Neural crest cell (in vitro differentiated cells): ENCODE results near the gene UBE2V1. TPM values are rescaled to one million over a fixed set of nuclear protein-coding genes. Genes with fewer than 3 reads are reported as not detected.

Experiments
- DNase-seq: peaks from one replicate; pipeline ENCODE4 v3.0.0; 2021; ENCODE audit warnings: low read depth, mixed read lengths, low spot score
- H3K27ac Mint-ChIP-seq: one replicate; pipeline ENCODE4 v1.8.0; 2021; ENCODE audit warnings: mild to moderate bottlenecking, mixed read lengths; ENCODE audit not compliant: unreplicated experiment
- H3K27me3 Mint-ChIP-seq: 2 replicates; pipeline ENCODE4 v1.8.0; 2021; ENCODE audit warnings: low read depth, mild to moderate bottlenecking, mixed read lengths
- H3K36me3 Mint-ChIP-seq: 2 replicates; pipeline ENCODE4 v1.8.0; 2021; ENCODE audit warnings: low read depth, mild to moderate bottlenecking, mixed read lengths
- H3K4me1 Mint-ChIP-seq: 2 replicates; pipeline ENCODE4 v1.8.0; 2021; ENCODE audit warnings: mixed read lengths
- H3K4me3 Mint-ChIP-seq: one replicate; pipeline ENCODE4 v1.8.0; 2021; ENCODE audit warnings: mild to moderate bottlenecking, mixed read lengths
- H3K9me3 Mint-ChIP-seq: 2 replicates; pipeline ENCODE4 v1.8.0; 2021; ENCODE audit warnings: mixed read lengths
- CTCF ChIP-seq: fragments of 200-600 bp; sonication (generic); conservative IDR thresholded peaks from 2 replicates; pipeline ENCODE4 v1.5.0; 2021; ENCODE audit warnings: antibody characterized with exemption, mild to moderate bottlenecking
- total RNA-seq: library from RNA; stranded (reverse); gene quantifications from 2 replicates; pipeline ENCODE4 v1.2.1, GENCODE V29; 2021

The UBE2V1 gene
- total RNA-seq, 1 donor from 2014 or later: 147 TPM

GRCh38 chr20:50049442-50050026 lies 63.4 kb downstream of the UBE2V1 start:
- no peaks in the 10 kb centered on the region for H3K9me3 Mint-ChIP-seq
- no peaks in the 10 kb centered on the region for H3K36me3 Mint-ChIP-seq
- H3K4me3 Mint-ChIP-seq: no peak overlapping the region
- H3K27me3 Mint-ChIP-seq: no peaks in the 10 kb centered on the region
- no peak for DNase-seq
- no peak for TF ChIP-seq CTCF
- peaks cover 31% of the 10 kb centered on the region for H3K4me1 Mint-ChIP-seq
- no peak overlapping the region for H3K27ac Mint-ChIP-seq

GRCh38 chr20:50048420-50049166 lies 64.4 kb downstream of the UBE2V1 start:
- Mint-ChIP-seq H3K27me3 (no peaks in the 10 kb centered on the region), H3K9me3 (no peaks in the 10 kb centered on the region), H3K4me1 (peaks cover 25% of the 10 kb centered on the region), H3K4me3 (no peak overlapping the region), H3K27ac (peak overlapping the region; percentile 14), H3K36me3 (no peaks in the 10 kb centered on the region)
- no peak for TF ChIP-seq CTCF
- no peak for DNase-seq

- H3K27ac Mint-ChIP-seq: peak overlapping the region; percentile 71
- H3K9me3 Mint-ChIP-seq: no peaks in the 10 kb centered on the region
- no peak overlapping the region for H3K4me3 Mint-ChIP-seq
- no peaks in the 10 kb centered on the region for H3K36me3 Mint-ChIP-seq
- H3K4me1 Mint-ChIP-seq: peaks cover 35% of the 10 kb centered on the region
- TF ChIP-seq CTCF: no peak
- no peaks in the 10 kb centered on the region for H3K27me3 Mint-ChIP-seq
- DNase-seq: no peak
Observed at GRCh38 chr20:50044353-50044960, 68.5 kb downstream of the UBE2V1 start.

- TF ChIP-seq CTCF: no peak
- H3K27me3 Mint-ChIP-seq: no peaks in the 10 kb centered on the region
- no peak for DNase-seq
- peaks cover 34% of the 10 kb centered on the region for H3K4me1 Mint-ChIP-seq
- no peak overlapping the region for H3K27ac Mint-ChIP-seq
- no peaks in the 10 kb centered on the region for H3K9me3 Mint-ChIP-seq
- H3K4me3 Mint-ChIP-seq: no peak overlapping the region
- H3K36me3 Mint-ChIP-seq: no peaks in the 10 kb centered on the region
Observed at GRCh38 chr20:50043573-50044352, 69.2 kb downstream of the UBE2V1 start.
